Activated B cell treated with CpG ODN at 0.5 μM for 24 hours (primary cell): ENCODE measurements around the gene PEX13. TPM values are rescaled to one million over a fixed set of nuclear protein-coding genes. Genes with fewer than 3 reads are reported as not detected.
A peak's percentile ranks its signal among the peaks of the same experiment; 100 is the strongest.

Experiments used
- ATAC-seq: fragments of 200-7000 bp; cut with Tn5 transposase; one replicate; pipeline ENCODE4 v1.10.0; 2021; ENCODE audit warnings: low read depth, mild to moderate bottlenecking, moderate library complexity
- CTCF ChIA-PET: fragments of 350-600 bp; sonication (Branson Sonifier 250); formaldehyde crosslinking; loops from one replicate; lab custom pipeline; 2021; ENCODE audit warnings: antibody characterized with exemption; lab: Charles Lee
- POLR2A ChIA-PET: fragments of 350-600 bp; sonication (Branson Sonifier 250); formaldehyde crosslinking; loops from one replicate; lab custom pipeline; 2021; ENCODE audit warnings: antibody characterized with exemption; lab: Charles Lee
- DNase-seq: peaks from one replicate; pipeline ENCODE4 v3.0.0; 2022
- H3K27ac Mint-ChIP-seq: one replicate; pipeline ENCODE4 v1.8.0; 2020; ENCODE audit warnings: mixed read lengths
- H3K27me3 Mint-ChIP-seq: one replicate; pipeline ENCODE4 v1.8.0; 2021; ENCODE audit warnings: mixed read lengths
- H3K36me3 Mint-ChIP-seq: one replicate; pipeline ENCODE4 v1.8.0; 2021; ENCODE audit warnings: low read depth, mixed read lengths
- H3K4me1 Mint-ChIP-seq: one replicate; pipeline ENCODE4 v1.8.0; 2021; ENCODE audit warnings: mixed read lengths
- H3K4me3 Mint-ChIP-seq: one replicate; pipeline ENCODE4 v1.8.0; 2020; ENCODE audit warnings: mild to moderate bottlenecking, mixed read lengths
- H3K9me3 Mint-ChIP-seq: one replicate; pipeline ENCODE4 v1.8.0; 2020; ENCODE audit warnings: mixed read lengths
- intact Hi-C: fragments of 100-400 bp; cut with micrococcal nuclease; formaldehyde crosslinking; loops from one replicate; pipeline ENCODE4 v1.15.1; 2024
- total RNA-seq: library from RNA; stranded (reverse); gene quantifications from 2 replicates; pipeline ENCODE4 v1.2.3, GENCODE V29; 2022
- TF ChIP-seq, protein P1 (sequence below): fragments of 200-600 bp; IDR thresholded peaks from one replicate; pipeline ENCODE4 v1.8.0; 2022; ENCODE audit warnings: antibody characterized with exemption, mild to moderate bottlenecking

Gene PEX13
- total RNA-seq, 1 donor from 2014 or later = 17.8 TPM

DNA sequence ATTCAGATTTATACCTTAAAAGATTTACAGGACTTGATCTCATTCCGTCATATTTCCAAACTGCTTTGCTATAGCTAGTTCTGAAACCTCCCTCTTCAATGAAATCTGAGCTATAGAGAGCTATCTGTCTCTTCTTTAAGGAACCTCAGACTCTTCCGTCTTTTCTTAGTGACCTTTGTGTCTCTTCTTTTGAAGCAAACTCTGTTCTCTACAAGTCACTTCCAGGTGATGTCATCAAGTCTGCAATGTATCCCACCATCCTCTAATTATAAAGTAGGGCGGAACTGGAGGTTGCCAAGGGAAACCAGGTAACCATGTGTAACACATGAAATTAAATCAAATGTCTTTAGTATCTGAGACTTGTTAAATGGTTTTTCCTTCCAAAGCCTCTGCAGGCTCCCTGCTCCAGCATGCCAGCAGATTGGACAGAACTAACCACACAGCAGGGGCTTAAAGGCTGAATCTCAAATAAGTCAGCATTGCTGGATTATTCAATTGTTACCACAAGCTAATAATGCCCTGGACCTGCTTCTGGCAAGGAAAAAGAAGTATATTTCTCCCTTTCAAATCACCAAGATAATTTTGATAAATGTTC lies 41.2 kb upstream of the PEX13 start:
- CTCF ChIA-PET = interaction anchor here (1.4 kb wide), 1 partner anchor 11 kb away, joined by 3 read pairs; no protein-coding TSS in a partner anchor
- intact Hi-C loops = no loop called here
- H3K9me3 Mint-ChIP-seq = no peaks in the 10 kb centered on the region
- ATAC-seq (no peak), DNase-seq (no peak)
- H3K4me1 Mint-ChIP-seq = peaks cover 82% of the 10 kb centered on the region
- peak overlapping the region; percentile 46 for H3K27ac Mint-ChIP-seq
- POLR2A ChIA-PET = interaction anchor here (0.7 kb wide), 1 partner anchor 354 kb away, joined by 3 read pairs; no protein-coding TSS in a partner anchor
- TF ChIP-seq, protein P1, sequence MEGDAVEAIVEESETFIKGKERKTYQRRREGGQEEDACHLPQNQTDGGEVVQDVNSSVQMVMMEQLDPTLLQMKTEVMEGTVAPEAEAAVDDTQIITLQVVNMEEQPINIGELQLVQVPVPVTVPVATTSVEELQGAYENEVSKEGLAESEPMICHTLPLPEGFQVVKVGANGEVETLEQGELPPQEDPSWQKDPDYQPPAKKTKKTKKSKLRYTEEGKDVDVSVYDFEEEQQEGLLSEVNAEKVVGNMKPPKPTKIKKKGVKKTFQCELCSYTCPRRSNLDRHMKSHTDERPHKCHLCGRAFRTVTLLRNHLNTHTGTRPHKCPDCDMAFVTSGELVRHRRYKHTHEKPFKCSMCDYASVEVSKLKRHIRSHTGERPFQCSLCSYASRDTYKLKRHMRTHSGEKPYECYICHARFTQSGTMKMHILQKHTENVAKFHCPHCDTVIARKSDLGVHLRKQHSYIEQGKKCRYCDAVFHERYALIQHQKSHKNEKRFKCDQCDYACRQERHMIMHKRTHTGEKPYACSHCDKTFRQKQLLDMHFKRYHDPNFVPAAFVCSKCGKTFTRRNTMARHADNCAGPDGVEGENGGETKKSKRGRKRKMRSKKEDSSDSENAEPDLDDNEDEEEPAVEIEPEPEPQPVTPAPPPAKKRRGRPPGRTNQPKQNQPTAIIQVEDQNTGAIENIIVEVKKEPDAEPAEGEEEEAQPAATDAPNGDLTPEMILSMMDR = no peak
- no peaks in the 10 kb centered on the region for H3K36me3 Mint-ChIP-seq
- H3K4me3 Mint-ChIP-seq = no peak overlapping the region
- no peaks in the 10 kb centered on the region for H3K27me3 Mint-ChIP-seq

DNA sequence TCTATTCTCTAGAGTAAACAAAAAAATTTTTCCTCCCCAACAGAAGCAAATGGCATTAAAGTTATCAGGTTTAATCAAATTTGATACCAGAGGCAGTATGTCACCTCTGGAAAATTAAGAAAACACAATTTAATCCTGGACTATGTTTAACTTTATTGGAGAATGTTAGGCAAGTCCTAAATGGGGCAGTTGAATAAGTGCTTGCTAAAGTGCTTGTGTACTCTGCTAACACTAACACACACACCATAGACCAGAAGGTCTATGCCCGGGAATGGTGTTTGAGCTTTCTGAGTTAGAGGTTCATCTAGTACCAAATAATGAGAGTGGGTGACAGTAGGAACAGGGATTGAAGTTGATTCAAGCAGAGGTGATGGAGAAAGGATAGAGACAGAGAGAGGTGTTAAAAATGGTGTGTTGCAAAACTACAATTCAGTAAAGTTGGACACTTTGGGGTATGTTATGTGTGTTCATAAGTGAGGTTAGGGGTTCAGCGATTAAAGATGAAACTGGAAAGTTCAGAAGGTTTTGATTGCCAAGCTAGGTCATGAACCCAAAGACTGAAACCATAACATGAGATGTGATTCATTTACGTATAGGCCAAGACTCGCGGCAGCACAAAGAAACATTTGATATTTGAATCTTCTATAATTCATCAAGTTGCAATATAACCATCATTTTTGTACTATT lies 40.5 kb upstream of the PEX13 start:
- ChIA-PET POLR2A (interaction anchor here (0.5 to 0.8 kb wide), 2 partner anchors 9 to 25 kb away, joined by 3 read pairs; no protein-coding TSS in a partner anchor), CTCF (interaction anchor here (1.4 kb wide), 1 partner anchor 10 kb away, joined by 3 read pairs; no protein-coding TSS in a partner anchor)
- no peak for DNase-seq
- H3K4me1 Mint-ChIP-seq = peaks cover 76% of the 10 kb centered on the region
- TF ChIP-seq, protein P1 = no peak
- ATAC-seq = no peak
- no peaks in the 10 kb centered on the region for H3K9me3 Mint-ChIP-seq
- intact Hi-C loops = no loop called here
- H3K27ac Mint-ChIP-seq = peak overlapping the region; percentile 46
- peak overlapping the region; percentile 1 for H3K4me3 Mint-ChIP-seq
- no peaks in the 10 kb centered on the region for H3K36me3 Mint-ChIP-seq
- no peaks in the 10 kb centered on the region for H3K27me3 Mint-ChIP-seq

GRCh38 chr2:60977562-60977895 lies 40.0 kb upstream of the PEX13 start:
- no peaks in the 10 kb centered on the region for H3K27me3 Mint-ChIP-seq
- H3K27ac Mint-ChIP-seq = peak overlapping the region; percentile 46
- H3K4me3 Mint-ChIP-seq = no peak overlapping the region
- intact Hi-C loops = no loop called here
- H3K9me3 Mint-ChIP-seq = no peaks in the 10 kb centered on the region
- H3K36me3 Mint-ChIP-seq = no peaks in the 10 kb centered on the region
- CTCF ChIA-PET = interaction anchor here (1.4 kb wide), 1 partner anchor 10 kb away, joined by 3 read pairs; no protein-coding TSS in a partner anchor
- TF ChIP-seq, protein P1 = no peak
- peaks cover 72% of the 10 kb centered on the region for H3K4me1 Mint-ChIP-seq
- POLR2A ChIA-PET = interaction anchor here (0.5 to 1.3 kb wide), 5 partner anchors 9 to 141 kb away, joined by 3 to 11 read pairs (median 3); no protein-coding TSS in a partner anchor
- no peak for DNase-seq
- ATAC-seq = no peak

DNA sequence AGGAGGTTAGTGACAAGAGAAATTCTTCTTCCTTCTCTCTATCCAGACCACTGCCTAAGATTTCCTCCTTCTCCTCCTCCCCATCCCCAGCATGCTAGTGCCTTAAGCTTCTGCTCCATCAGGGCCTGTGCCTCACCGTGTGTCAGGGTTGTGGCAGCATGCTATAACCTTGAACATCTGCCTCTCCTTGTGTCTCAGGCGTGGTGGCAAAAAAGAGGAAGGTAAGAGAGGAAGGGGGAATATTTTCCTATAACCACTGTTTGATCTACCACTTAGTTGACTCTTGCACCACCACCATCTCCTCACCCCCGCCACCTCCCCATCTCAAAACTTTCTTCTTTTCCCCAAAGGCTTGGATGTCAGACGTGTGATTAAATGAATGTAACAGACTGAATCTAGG lies 38.3 kb upstream of the PEX13 start:
- CTCF ChIA-PET = no interaction called here
- peak overlapping the region; percentile 4 for H3K4me3 Mint-ChIP-seq
- intact Hi-C loops = no loop called here

More for the DNA sequence above, 38.3 kb upstream of the PEX13 start:
- POLR2A ChIA-PET = no interaction called here
- ATAC-seq = peak; percentile 25
- H3K4me1 Mint-ChIP-seq = peaks cover 64% of the 10 kb centered on the region
- no peaks in the 10 kb centered on the region for H3K27me3 Mint-ChIP-seq
- no peaks in the 10 kb centered on the region for H3K36me3 Mint-ChIP-seq
- peak overlapping the region; percentile 83 for H3K27ac Mint-ChIP-seq
- DNase-seq = no peak
- H3K9me3 Mint-ChIP-seq = no peaks in the 10 kb centered on the region
- TF ChIP-seq, protein P1 = no peak
